Renal pelvis (tissue), 12 donors: ENCODE measurements around the gene SHOX. TPM values are rescaled to one million over a fixed set of nuclear protein-coding genes. Genes with fewer than 3 reads are reported as not detected.
"Not testable (repeated sequence)": the region's sequence is repeated elsewhere in the genome, so short reads cannot be mapped to it uniquely, and the experiment has no call there.

Experiments
- DNase-seq: peaks from one replicate; pipeline ENCODE4 v3.0.0-alpha.2; 2013
- long read RNA-seq, 16 experiments: transcript quantifications; one replicate each; lab custom pipeline, GENCODE V29; 2026
- polyA plus RNA-seq, 3 donors: library from polyadenylated mRNA; unstranded; fragments of 120-200 nt; gene quantifications; one replicate each; pipeline ENCODE4 v1.2.1, GENCODE V29; 2013; ENCODE audit not compliant: insufficient read length in 3 of 3

The SHOX gene
- under 1 TPM; 0.07 to 0.30 (median 0.13) TPM for polyA plus RNA-seq
- long read RNA-seq, donor 1, result 0 reads
- long read RNA-seq, donor 2, result 0 reads
- long read RNA-seq, donor 3, result 0 reads
- long read RNA-seq, donor 4, result 0 reads
- long read RNA-seq, donor 5, result 0 reads
- long read RNA-seq, donor 6, result 0 reads
- long read RNA-seq, donor 7, result 0 reads
- long read RNA-seq, donor 8, result 0 reads
- long read RNA-seq, donor 9, result 0 reads
- long read RNA-seq, donor 10, result 0 reads
- long read RNA-seq, donor 11, result 0 reads
- long read RNA-seq, donor 12, result 0 reads
- long read RNA-seq, donor 13, result 0 reads
- long read RNA-seq, donor 14, result 0 reads
- long read RNA-seq, donor 15, result 0 reads
- long read RNA-seq, donor 16, result 0 reads

DNA sequence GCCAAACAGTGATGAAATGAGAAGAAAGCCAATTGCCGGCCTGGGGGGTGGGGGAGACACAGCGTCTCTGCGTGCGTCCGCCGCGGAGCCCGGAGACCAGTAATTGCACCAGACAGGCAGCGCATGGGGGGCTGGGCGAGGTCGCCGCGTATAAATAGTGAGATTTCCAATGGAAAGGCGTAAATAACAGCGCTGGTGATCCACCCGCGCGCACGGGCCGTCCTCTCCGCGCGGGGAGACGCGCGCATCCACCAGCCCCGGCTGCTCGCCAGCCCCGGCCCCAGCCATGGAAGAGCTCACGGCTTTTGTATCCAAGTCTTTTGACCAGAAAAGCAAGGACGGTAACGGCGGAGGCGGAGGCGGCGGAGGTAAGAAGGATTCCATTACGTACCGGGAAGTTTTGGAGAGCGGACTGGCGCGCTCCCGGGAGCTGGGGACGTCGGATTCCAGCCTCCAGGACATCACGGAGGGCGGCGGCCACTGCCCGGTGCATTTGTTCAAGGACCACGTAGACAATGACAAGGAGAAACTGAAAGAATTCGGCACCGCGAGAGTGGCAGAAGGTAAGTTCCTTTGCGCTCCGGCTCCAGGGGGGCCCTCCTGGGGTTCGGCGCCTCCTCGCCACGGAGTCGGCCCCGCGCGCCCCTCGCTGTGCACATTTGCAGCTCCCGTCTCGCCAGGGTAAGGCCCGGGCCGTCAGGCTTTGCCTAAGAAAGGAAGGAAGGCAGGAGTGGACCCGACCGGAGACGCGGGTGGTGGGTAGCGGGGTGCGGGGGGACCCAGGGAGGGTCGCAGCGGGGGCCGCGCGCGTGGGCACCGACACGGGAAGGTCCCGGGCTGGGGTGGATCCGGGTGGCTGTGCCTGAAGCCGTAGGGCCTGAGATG lies at the start of gene SHOX:
SHOX (plus strand) TSS at position 180 of the 885 bp plus-strand sequence; CDS start at position 287, 107 bp downstream.
- DNase-seq, result no peak

DNA sequence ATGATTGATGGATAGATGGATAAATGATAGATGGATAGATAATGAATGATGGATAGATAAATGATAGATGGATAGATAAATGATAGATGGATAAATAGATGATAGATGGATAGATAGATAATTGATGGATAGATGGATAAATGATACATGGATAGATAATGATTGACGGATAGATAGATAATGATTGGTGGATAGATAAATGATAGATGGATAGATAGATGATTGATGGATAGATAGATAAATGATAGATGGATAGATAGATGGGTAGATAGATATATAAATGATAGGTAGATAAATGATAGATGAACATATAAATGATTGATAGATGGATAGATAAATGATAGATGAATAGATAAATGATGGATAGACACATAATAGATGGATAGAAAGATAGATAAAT lies 49.5 kb upstream of the SHOX start:
- no peak for DNase-seq

DNA sequence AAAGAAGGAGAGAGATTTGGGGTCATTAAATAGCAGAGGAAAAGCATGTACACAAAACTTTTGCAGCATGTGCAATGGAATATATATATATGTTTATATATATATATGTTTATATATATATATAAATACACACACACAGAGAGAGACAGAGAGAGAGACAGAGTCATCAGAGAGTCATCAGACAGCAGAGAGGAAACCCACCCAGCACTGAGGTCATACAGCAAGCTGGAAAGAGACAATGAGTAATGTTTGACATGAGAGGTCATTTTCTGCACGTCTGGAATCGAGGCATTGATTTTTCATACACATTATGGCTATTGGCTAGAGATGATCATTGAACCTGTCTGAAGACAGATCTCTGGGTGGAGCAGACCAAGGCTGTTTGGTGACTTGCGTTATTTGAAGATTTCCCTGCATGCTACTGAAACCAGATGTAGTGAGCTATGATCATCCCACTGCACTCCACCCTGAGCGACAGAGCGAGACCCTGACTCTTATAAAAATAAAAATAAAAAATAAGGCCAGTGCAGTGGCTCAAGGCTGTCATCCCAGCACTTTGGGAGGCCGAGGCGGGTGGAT lies 48.8 kb upstream of the SHOX start:
- DNase-seq, result no peak

DNA sequence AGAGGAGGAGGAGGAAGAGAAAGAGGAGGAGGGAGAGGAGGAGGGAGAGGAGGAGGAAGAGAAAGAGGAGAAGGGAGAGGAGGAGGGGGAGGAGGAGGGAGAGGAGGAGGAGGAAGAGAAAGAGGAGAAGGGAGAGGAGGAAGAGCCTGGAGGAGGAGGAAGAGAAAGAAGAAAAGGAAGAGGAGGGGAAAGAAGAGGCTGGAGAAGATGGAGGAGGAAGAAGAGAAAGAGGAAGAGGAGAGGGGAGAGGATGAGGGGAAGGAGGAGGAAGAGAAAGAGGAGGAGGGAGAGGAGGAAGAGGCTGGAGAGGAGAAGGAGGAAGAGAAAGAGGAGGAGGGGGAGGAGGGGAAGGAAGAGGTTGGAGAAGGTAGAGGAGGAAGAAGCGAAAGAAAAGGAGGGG lies 46.0 kb upstream of the SHOX start:
- no peak for DNase-seq

DNA sequence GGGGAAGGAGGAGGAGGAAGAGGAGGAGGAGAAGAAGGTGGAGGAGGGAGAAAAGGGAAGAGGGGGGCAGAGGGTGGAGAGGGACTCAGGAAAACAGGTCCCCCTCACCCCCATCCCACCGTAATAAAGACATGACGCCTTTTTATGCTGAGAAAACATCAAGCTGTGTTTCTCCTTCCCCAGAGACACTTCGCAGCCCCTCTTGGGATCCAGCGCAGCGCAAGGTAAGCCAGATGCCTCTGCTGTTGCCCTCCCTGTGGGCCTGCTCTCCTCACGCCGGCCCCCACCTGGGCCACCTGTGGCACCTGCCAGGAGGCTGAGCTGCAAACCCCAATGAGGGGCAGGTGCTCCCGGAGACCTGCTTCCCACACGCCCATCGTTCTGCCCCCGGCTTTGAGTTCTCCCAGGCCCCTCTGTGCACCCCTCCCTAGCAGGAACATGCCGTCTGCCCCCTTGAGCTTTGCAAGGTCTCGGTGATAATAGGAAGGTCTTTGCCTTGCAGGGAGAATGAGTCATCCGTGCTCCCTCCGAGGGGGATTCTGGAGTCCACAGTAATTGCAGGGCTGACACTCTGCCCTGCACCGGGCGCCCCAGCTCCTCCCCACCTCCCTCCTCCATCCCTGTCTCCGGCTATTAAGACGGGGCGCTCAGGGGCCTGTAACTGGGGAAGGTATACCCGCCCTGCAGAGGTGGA lies 45.3 kb upstream of the SHOX start:
- DNase-seq, result no peak

DNA sequence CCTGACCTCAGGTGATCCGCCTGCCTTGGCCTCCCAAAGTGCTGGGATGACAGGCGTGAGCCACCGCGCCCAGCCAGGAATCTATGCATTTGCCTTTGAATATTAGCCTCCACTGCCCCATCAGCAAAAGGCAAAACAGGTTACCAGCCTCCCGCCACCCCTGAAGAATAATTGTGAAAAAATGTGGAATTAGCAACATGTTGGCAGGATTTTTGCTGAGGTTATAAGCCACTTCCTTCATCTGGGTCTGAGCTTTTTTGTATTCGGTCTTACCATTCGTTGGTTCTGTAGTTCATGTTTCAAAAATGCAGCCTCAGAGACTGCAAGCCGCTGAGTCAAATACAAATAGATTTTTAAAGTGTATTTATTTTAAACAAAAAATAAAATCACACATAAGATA lies 44.2 kb upstream of the SHOX start:
- DNase-seq, result no peak

DNA sequence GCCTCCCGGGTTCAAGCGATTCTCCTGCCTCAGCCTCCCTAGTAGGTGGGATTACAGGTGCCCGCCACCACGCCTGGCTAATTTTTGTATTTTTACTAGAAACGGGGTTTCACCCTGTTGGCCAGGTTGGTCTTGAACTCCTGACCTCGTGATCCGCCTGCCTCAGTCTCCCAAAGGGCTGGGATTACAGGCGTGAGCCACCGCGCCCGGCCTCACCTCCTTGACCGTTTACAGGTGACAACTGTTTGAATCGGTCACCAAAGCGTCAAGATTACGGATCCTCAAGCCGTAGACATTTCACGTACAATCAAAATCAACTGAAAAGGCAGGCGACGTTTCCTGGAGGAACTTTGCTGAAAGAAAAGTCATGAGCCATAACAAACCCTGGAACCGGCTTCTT lies 41.3 kb upstream of the SHOX start:
- DNase-seq, result not testable (repeated sequence)

DNA sequence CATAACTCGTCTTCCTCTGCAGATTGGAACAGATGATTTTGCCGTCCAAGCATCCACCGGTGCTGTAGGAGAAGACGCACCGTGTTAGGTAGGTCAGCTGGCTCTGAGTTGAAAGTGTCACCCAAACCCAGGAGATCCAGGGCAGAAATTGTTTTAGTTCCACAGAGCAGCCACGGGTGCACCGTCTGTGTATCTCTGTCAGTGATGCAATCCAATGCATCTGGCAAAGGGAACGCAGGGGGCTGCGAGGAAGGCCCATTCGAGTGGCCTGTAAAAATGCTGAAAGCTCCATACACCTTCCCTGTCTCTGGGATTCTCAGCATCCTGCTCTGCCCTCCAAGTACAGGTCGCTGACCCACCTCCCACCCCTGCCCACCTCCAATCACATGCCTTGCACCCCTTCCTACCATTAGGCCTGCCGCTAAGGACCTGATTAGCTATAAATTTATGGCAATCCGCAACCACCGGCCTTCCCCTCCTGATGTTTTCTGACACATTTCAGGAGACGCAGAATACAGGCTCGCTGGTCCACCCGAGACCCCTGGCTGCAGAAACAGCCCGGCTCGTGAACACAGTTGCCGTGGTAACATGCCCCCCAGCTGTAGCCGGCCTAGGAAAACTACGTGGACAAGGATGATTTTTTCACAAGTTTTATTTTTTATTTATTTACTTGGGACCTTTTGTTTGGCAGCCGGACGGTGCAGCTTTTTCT lies 39.7 kb upstream of the SHOX start:
- DNase-seq, result no peak

DNA sequence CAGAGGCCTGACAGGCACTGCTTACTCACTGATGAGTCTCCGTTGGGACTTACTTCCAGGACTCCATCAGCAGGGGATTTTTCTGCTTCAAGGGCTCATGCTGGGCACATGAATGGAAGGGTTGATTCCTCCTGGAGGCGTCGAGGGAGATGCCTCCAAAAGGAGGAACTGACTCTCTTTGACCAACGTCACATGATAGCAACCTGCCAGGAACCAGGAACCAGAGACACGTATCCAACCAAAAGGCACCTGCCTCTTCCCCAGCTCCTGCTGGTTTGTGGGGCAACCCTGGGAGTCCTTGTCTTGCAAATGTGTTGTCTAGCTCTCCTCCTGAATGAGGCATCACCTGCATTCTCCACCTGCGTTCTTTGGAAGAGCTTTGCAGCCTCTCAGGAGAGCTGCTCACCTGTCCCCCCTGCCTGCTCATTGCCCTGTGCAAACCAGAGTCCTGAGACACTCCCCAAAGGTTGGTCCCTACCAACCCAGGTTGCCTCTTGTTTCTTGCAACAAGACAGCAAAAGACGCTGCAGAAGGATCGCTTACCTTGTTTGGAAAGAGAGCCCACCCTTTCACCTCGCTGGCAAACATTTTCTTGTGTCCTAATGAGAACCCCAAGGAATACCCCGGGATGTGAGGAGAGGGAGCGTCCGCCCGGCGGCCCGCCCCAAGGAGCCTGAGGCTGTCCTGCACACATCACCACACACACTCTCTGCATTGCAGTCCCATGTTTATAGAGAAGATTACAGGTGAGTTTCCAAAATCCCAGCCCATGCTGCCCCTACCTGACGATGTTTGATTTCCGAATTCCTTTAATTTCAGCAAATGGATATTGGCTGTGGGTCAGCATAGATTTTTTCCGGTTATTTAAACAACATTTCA lies 30.5 kb upstream of the SHOX start:
- DNase-seq, result no peak

DNA sequence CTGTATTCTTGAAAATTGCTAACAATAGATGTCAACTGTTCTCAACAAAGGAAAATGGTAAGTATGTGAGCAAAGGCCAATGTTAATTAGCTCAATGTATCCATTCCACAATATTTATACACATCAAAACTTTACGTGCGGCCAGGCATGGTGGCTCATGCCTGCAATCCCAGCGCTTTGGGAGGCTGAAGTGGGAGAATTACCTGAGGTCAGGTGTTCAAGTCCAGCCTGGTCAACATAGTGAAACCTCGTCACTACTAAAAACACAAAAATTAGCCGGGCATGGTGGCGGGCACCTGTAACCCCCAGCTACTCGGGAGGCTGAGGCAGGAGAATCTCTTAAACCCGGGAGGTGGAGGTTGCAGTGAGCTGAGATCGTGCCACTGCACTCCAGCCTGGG lies 27.6 kb upstream of the SHOX start:
- not testable (repeated sequence) for DNase-seq

DNA sequence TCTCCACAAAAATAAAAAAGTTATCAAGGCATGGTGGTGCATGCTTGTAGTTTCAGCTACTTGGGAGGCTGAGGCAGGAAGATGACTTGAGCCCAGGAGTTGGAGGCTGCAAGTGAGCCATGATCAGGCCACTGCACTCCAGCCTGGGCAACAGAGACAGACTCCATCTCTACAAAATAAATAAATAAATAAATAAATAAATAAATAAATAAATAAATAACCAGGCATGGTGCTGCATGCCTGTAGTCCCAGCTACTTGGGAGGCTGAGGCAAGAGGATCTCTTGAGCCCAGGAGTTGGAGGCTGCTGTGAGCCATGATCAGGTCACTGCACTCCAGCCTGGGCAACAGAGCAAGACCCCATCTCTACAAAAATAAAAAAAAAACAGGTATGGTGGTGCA lies 26.0 kb upstream of the SHOX start:
- not testable (repeated sequence) for DNase-seq

DNA sequence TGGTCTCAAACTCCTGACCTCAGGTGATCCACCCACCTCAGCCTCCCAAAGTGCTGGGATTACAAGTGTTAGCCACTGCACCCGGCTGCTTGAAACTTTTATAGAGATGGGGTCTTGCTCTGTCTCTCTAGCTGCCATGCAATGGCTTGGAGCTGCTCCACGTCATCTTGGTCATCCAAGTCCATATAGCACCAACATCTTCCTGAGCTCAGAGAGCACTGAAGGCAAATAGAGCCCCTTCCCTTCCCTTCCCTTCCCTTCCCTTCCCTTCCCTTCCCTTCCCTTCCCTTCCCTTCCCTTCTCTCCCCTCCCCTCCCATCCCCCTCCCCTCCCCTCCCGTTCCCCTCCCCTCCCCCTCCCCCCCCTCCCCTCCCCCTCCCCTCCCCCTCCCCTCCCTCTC lies 22.5 kb upstream of the SHOX start:
- DNase-seq, result not testable (repeated sequence)

DNA sequence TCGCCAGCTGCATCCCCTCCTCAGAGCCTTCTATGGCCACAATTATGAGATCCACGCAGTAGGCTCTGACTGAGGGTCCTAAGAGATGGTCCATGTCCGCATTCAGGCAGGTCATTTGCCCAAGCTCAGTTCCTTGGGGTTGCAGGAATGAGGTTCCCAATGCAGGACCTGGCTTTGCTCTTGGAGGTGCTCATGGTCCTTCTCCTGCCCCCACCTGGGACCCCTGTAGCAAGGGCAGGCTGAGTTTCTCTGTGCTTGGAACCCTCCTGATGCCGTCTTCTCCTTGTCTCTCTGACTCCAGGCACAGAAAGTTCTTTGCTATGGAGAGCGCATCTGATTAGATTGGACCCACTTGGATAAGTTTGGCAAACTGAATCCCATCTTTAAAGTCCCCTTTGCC lies 16.5 kb upstream of the SHOX start:
- no peak for DNase-seq

DNA sequence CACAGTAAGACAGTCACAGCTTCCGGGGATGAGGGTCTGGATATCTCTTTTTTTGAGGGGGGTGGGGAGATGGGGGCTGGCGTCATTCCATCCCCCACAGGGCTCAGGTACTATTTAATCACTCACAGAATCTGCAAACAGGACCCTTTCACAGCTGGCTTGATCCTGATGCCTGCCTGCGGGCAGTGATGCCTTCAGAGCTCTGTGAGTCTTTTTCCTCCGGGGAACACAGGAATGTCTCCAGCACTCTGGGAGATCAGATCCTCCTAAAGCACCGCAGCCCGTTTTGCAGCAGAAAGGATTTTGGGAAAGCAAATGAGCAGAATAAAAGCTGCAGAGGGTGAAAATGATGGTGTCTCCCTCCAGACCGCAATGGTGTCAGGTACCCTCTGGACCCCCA lies 13.2 kb upstream of the SHOX start:
- no peak for DNase-seq

DNA sequence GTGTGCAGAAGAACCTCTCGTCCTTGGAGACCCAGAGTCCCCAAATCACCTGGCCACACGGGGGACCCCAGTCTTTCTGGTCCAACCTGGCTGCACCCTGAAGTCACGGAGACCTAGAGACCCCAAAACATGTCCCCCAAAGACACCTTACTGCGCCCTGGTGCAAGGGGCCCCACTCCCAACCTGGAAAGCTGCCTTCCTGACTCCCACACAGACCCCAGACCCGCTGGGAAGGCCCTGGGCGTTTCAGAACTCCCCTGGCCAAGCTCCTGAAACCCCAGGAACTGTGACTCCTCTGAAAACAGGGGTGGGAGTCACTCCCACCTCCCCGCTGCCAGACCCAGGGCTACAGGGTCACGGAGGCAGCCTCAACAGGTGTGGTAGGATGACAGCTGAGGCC lies 12.7 kb upstream of the SHOX start:
- no peak for DNase-seq

DNA sequence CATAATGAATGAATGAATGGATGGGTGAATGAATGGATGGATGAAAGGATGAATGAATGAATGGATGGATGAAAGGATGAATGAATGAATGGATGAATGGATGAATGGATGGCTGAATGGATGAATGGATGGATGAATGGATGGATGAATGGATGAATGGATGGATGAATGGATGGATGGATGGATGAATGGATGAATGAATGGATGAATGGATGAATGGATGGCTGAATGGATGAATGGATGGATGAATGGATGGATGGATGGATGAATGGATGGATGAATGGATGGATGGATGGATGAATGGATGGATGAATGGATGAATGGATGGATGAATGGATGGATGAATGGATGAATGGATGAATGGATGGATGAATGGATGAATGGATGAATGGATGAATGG lies 12.3 kb upstream of the SHOX start:
- DNase-seq, result not testable (repeated sequence)

DNA sequence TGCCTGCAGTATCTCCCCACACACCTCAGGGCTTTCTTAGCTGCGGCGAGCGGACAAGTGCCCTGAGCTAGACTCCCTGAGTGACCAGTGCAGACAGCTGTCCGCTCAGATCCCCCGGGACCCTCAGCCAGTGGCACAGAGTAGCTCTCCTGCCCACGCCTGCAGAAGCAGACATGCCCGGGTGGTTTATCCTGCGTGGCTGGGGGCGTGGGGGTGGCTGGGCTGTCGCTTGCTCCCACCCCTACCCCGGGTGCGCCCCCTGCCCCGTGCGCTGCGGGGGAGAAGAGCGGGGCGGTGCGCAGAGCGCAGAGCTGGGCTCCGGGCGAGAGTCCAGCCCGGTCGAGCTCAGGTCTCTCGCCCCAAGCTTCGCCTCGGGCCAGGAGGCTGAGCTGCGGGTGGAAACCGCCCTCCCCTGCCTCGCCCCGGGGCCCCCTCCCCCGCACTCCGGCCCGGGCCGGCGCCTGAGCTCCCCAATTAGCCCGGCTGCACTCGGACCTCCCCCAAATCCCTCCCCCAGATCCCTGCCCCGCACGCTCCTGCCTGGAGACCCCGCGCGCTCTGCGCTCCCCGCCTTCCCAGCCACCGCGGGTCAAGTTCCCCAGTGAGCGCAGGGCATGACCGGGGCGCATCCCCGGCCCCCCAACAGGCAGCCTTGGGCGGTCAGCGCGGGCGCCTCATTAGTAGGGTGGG lies 11.7 kb upstream of the SHOX start:
- DNase-seq, result no peak

DNA sequence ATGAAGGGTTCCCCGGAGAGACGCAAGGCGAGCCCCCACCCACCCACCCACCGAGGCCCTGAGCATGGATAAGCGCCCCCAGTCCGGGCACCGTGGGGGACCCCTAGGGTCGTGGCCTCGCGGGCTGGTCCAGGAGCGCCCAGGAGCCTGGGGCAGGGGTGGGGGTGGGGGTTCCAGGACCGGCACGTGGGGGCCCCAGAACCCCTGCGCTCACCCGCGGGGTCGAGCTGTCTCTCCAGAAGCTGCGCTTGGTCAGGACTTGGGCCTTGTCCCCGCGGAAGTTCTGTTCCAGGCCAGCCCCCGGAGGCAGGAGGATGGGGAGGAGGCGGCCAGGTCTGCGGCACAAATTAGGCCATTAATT lies 11.2 kb upstream of the SHOX start:
- DNase-seq, result no peak

DNA sequence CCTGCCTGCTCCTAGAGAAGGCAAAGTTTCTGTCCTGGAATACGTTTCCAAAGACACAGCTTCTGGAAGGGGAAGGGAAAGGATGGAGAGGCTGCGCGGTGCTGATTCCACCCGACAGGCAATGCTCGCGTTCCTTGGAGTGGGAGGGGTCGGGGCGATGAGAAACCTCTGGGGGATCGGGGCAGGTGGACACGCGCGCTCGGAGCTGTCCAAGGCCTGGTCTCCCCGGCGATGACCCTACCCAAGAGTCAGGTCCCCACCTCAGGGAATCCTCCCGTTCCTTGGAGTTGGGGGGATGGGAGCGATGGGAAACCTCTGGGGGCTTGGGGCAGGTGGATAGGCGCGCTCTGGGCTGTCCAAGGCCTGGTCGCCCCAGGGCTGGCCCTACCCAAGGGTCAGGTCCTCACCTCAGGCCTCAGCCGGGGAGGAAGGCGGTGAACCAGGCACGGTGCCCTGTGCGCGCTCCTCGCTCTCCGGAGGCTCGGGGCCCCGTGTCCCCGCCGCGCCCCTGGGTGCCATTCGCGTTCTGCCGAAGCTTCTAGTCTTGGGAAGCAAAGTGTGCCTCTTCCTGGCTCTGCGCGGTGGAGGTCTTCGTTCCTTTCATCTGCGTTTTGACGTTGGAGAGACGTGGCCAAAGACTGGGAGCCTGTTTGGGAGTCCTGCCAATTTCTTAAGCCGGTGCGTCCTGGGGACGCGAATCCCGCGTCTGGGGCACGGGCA lies 10.6 kb upstream of the SHOX start:
- DNase-seq, result no peak
